H9 (cell line): ENCODE measurements around the gene PTTG1. TPM values are rescaled to one million over a fixed set of nuclear protein-coding genes. Genes with fewer than 3 reads are reported as not detected.

Source experiments
- DNase-seq: peaks from one replicate; pipeline ENCODE4 v3.0.0-alpha.2; 2017
- H2AFZ ChIP-seq: one replicate; pipeline ENCODE4 v1.6.1; 2013; ENCODE audit warnings: mild to moderate bottlenecking, low read length, control low read depth, moderate library complexity
- H2AK5ac ChIP-seq: 2 replicates; pipeline ENCODE4 v1.6.1; 2013; ENCODE audit warnings: low read length, control low read depth, mixed read lengths; ENCODE audit not compliant: insufficient read length
- H2BK120ac ChIP-seq: one replicate; pipeline ENCODE4 v1.6.1; 2013; ENCODE audit warnings: low read depth, mild to moderate bottlenecking, low read length, control low read depth, inconsistent platforms; ENCODE audit not compliant: poor library complexity, severe bottlenecking
- H2BK12ac ChIP-seq: 2 replicates; pipeline ENCODE4 v1.6.1; 2013; ENCODE audit warnings: low read length, control low read depth, mixed read lengths, low read depth; ENCODE audit not compliant: insufficient read length
- H2BK15ac ChIP-seq: 2 replicates; pipeline ENCODE4 v1.6.1; 2013; ENCODE audit warnings: low read depth, low read length, control low read depth
- H2BK20ac ChIP-seq: one replicate; pipeline ENCODE4 v1.6.1; 2013; ENCODE audit warnings: low read depth, mild to moderate bottlenecking, low read length, control low read depth, inconsistent platforms; ENCODE audit not compliant: poor library complexity, severe bottlenecking
- H2BK5ac ChIP-seq: 2 replicates; pipeline ENCODE4 v1.6.1; 2013; ENCODE audit warnings: low read length, control low read depth, mixed read lengths; ENCODE audit not compliant: insufficient read length
- H3K14ac ChIP-seq: 2 replicates; pipeline ENCODE4 v1.6.1; 2013; ENCODE audit warnings: low read length, control low read depth; ENCODE audit not compliant: insufficient read depth
- H3K18ac ChIP-seq: 2 replicates; pipeline ENCODE4 v1.6.1; 2013; ENCODE audit warnings: low read depth, mild to moderate bottlenecking, mixed read lengths, low read length, control low read depth; ENCODE audit not compliant: insufficient read length
- H3K23ac ChIP-seq: 2 replicates; pipeline ENCODE4 v1.6.1; 2013; ENCODE audit warnings: low read length, control low read depth, mixed read lengths, low read depth; ENCODE audit not compliant: insufficient read length
- H3K23me2 ChIP-seq: 2 replicates; pipeline ENCODE4 v1.6.1; 2013; ENCODE audit warnings: low read depth, mild to moderate bottlenecking, mixed read lengths, low read length, control low read depth; ENCODE audit not compliant: insufficient read length, poor library complexity, severe bottlenecking
- H3K27ac ChIP-seq: 2 replicates; pipeline ENCODE4 v1.5.1; 2013; ENCODE audit warnings: low read length, control low read depth, mixed read lengths, low read depth; ENCODE audit not compliant: insufficient read length
- H3K27me3 ChIP-seq: 2 replicates; pipeline ENCODE4 v1.6.1; 2013; ENCODE audit warnings: low read length, control low read depth, inconsistent platforms; ENCODE audit not compliant: insufficient read depth
- H3K4ac ChIP-seq: 2 replicates; pipeline ENCODE4 v1.6.1; 2013; ENCODE audit warnings: low read depth, mild to moderate bottlenecking, control low read depth, inconsistent platforms, low read length, moderate library complexity
- H3K4me1 ChIP-seq: 2 replicates; pipeline ENCODE4 v1.6.1; 2013; ENCODE audit warnings: low read length, control low read depth, inconsistent platforms; ENCODE audit not compliant: insufficient read depth
- H3K4me2 ChIP-seq: 2 replicates; pipeline ENCODE4 v1.6.1; 2013; ENCODE audit warnings: low read length, control low read depth, mixed read lengths; ENCODE audit not compliant: insufficient read length, insufficient read depth
- H3K56ac ChIP-seq: 2 replicates; pipeline ENCODE4 v1.6.1; 2013; ENCODE audit warnings: low read depth, mild to moderate bottlenecking, mixed read lengths, low read length, control low read depth; ENCODE audit not compliant: insufficient read length
- H3K79me1 ChIP-seq: 2 replicates; pipeline ENCODE4 v1.6.1; 2013; ENCODE audit warnings: low read depth, mild to moderate bottlenecking, moderate library complexity, low read length, control low read depth, inconsistent platforms; ENCODE audit not compliant: insufficient read depth, poor library complexity, severe bottlenecking
- H3K79me2 ChIP-seq: 2 replicates; pipeline ENCODE4 v1.6.1; 2013; ENCODE audit warnings: low read length, control low read depth, inconsistent platforms; ENCODE audit not compliant: insufficient read depth
- H3K9ac ChIP-seq: 2 replicates; pipeline ENCODE4 v1.6.1; 2013; ENCODE audit warnings: low read length, control low read depth, mixed read lengths; ENCODE audit not compliant: insufficient read length; ENCODE audit errors: extremely low read depth
- H3K9me3 ChIP-seq: one replicate; pipeline ENCODE4 v1.6.1; 2013; ENCODE audit warnings: low read depth, low read length, inconsistent platforms; ENCODE audit not compliant: control insufficient read depth
- H3T11ph ChIP-seq: one replicate; pipeline ENCODE4 v1.6.1; 2013; ENCODE audit warnings: mild to moderate bottlenecking, low read length, control low read depth, inconsistent platforms
- H4K20me1 ChIP-seq: one replicate; pipeline ENCODE4 v1.6.1; 2013; ENCODE audit not compliant: control insufficient read depth, insufficient read length, insufficient read depth
- H4K5ac ChIP-seq: 2 replicates; pipeline ENCODE4 v1.6.1; 2013; ENCODE audit warnings: low read depth, mild to moderate bottlenecking, mixed read lengths, low read length, control low read depth; ENCODE audit not compliant: insufficient read length
- H4K8ac ChIP-seq: replicated peaks from 2 replicates; pipeline ENCODE4 v1.6.1; 2013; ENCODE audit warnings: low read length, control low read depth, mixed read lengths, low read depth; ENCODE audit not compliant: insufficient read length
- H4K91ac ChIP-seq: 2 replicates; pipeline ENCODE4 v1.6.1; 2013; ENCODE audit warnings: low read depth, mild to moderate bottlenecking, moderate library complexity, mixed read lengths, low read length, control low read depth; ENCODE audit not compliant: insufficient read length
- H3K27ac Mint-ChIP-seq, 3 experiments: 2 replicates in 2 of 3; 3 replicates in 1 of 3; pipeline ENCODE4 v1.8.0; 2020 to 2021; ENCODE audit warnings: mixed read lengths in 3 of 3, mild to moderate bottlenecking in 1 of 3, moderate library complexity in 1 of 3
- H3K27me3 Mint-ChIP-seq: 2 replicates; pipeline ENCODE4 v1.8.0; 2021; ENCODE audit warnings: low read depth, mild to moderate bottlenecking, moderate library complexity, mixed read lengths
- H3K36me3 Mint-ChIP-seq, 3 experiments: 2 replicates in 2 of 3; 3 replicates in 1 of 3; pipeline ENCODE4 v1.8.0; 2020 to 2021; ENCODE audit warnings: low read depth in 3 of 3, mixed read lengths in 3 of 3; ENCODE audit not compliant: insufficient read depth in 1 of 3
- H3K4me1 Mint-ChIP-seq, 2 experiments: 2 replicates each; pipeline ENCODE4 v1.8.0; 2020; ENCODE audit warnings: mixed read lengths in 2 of 2
- H3K4me3 Mint-ChIP-seq, 2 experiments: 2 replicates in 1 of 2; 3 replicates in 1 of 2; pipeline ENCODE4 v1.8.0; 2020 to 2021; ENCODE audit warnings: mild to moderate bottlenecking in 2 of 2, mixed read lengths in 2 of 2, moderate library complexity in 1 of 2
- H3K9me3 Mint-ChIP-seq, 2 experiments: 2 replicates in 1 of 2; 3 replicates in 1 of 2; pipeline ENCODE4 v1.8.0; 2020; ENCODE audit warnings: mild to moderate bottlenecking in 2 of 2, mixed read lengths in 2 of 2, moderate library complexity in 1 of 2
- WGBS: extraction: QIAGEN DNeasy Blood & Tissue Kit; methylation state at CpG from one replicate; pipeline ENCODE4 v1.1.7; 2013; ENCODE audit warnings: missing lambda C conversion rate, low lambda C conversion rate, mixed read lengths; ENCODE audit not compliant: insufficient read length; ENCODE audit errors: extremely low coverage; 5-methylcytosine and 5-hydroxymethylcytosine counted together
- total RNA-seq: library from RNA; stranded (reverse); gene quantifications from 2 replicates; pipeline ENCODE4 v1.2.1, GENCODE V29; 2021
- TF ChIP-seq, protein P1 (sequence below): fragments of 200-600 bp; sonication (generic); conservative IDR thresholded peaks from 3 replicates; pipeline ENCODE4 v1.8.0; 2021; ENCODE audit warnings: antibody characterized with exemption, mild to moderate bottlenecking

The PTTG1 gene
- total RNA-seq, 1 experiment from 2014 or later = 279 TPM

DNA sequence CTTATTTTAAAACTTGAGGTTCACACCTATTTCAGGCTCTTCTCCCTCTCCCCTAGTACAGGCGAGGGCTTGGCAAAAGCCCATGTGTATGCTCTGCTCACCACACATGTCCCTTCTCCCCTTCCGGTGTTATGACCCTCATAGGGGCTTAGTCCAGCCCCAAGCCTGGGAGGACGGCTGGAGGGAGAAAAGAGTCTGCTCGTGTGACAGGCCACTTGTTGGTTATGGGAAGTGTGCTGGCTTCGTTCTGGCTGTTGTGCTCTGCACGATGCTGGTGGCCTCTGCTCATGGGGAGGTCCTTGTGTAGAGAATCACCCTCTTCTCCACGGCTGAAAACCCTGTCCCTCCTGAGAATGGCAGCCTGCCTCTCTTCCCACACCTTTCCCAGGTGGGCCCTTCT lies 11.1 kb downstream of the PTTG1 start:
- Histone ChIP-seq H3K14ac (no peak overlapping the region; the same call in 1 of the 2 replicates), H3K23me2 (no peaks in the 10 kb centered on the region), H2AFZ (no peak overlapping the region), H4K5ac (no peak overlapping the region), H3K27me3 (no peaks in the 10 kb centered on the region), H3K4ac (no peak overlapping the region), H2BK15ac (no peak overlapping the region), H4K20me1 (no peaks in the 10 kb centered on the region), H2BK20ac (no peak overlapping the region), H3K23ac (no peak overlapping the region), H4K91ac (no peak overlapping the region), H3K18ac (no peak overlapping the region), H3K56ac (no peak overlapping the region), H3K9me3 (no peaks in the 10 kb centered on the region), H3T11ph (no peak overlapping the region), H2AK5ac (no peak overlapping the region), H2BK120ac (no peak overlapping the region), H3K27ac (no peak overlapping the region), H3K79me1 (no peaks in the 10 kb centered on the region), H3K79me2 (no peaks in the 10 kb centered on the region), H3K9ac (no peak overlapping the region), H2BK5ac (no peak overlapping the region), H2BK12ac (no peak overlapping the region), H4K8ac (no peak overlapping the region), H3K4me1 (no peaks in the 10 kb centered on the region), H3K4me2 (no peak overlapping the region)
- WGBS = no CpG with 5 or more reads among the region's 7 CpGs
- Mint-ChIP-seq H3K36me3 (peaks cover 10 to 20% (median 19%) of the 10 kb centered on the region in 3 experiments; a peak in 6 of 7 replicates), H3K4me3 (no peak overlapping the region), H3K4me1 (peaks cover 0 to 7% of the 10 kb centered on the region in 2 experiments; a peak in 3 of 4 replicates), H3K27me3 (no peaks in the 10 kb centered on the region), H3K27ac (no peak overlapping the region), H3K9me3 (no peaks in the 10 kb centered on the region)
- TF ChIP-seq, protein P1, sequence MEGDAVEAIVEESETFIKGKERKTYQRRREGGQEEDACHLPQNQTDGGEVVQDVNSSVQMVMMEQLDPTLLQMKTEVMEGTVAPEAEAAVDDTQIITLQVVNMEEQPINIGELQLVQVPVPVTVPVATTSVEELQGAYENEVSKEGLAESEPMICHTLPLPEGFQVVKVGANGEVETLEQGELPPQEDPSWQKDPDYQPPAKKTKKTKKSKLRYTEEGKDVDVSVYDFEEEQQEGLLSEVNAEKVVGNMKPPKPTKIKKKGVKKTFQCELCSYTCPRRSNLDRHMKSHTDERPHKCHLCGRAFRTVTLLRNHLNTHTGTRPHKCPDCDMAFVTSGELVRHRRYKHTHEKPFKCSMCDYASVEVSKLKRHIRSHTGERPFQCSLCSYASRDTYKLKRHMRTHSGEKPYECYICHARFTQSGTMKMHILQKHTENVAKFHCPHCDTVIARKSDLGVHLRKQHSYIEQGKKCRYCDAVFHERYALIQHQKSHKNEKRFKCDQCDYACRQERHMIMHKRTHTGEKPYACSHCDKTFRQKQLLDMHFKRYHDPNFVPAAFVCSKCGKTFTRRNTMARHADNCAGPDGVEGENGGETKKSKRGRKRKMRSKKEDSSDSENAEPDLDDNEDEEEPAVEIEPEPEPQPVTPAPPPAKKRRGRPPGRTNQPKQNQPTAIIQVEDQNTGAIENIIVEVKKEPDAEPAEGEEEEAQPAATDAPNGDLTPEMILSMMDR = no peak
- no peak for DNase-seq
